Lung (tissue), 12 donors: ENCODE measurements around the gene GNA12. TPM values are rescaled to one million over a fixed set of nuclear protein-coding genes. Genes with fewer than 3 reads are reported as not detected.
A peak's percentile ranks its signal among the peaks of the same experiment; 100 is the strongest.

Experiments
- ATAC-seq: fragments of 200-7000 bp; cut with Tn5 transposase; one replicate; pipeline ENCODE4 v1.9.1; 2020; ENCODE audit warnings: moderate number of reproducible peaks; ENCODE audit not compliant: insufficient read depth, low FRiP score
- DNase-seq, 3 donors: peaks; one replicate each; pipeline ENCODE4 v3.0.0-alpha.2; 2013 to 2017
- H3K27ac ChIP-seq, 2 donors: one replicate each; pipeline ENCODE4 v1.5.1; 2013; ENCODE audit warnings: mild to moderate bottlenecking in 2 of 2, moderate library complexity in 2 of 2, control low read depth in 1 of 2, inconsistent platforms in 1 of 2, low read depth in 1 of 2, low read length in 1 of 2
- H3K27me3 ChIP-seq, 3 donors: one replicate each; pipeline ENCODE4 v1.5.1; 2013; ENCODE audit warnings: low read length in 2 of 3; ENCODE audit not compliant: control insufficient read depth in 3 of 3, insufficient read depth in 3 of 3
- H3K36me3 ChIP-seq, 4 donors: one replicate each; pipeline ENCODE4 v1.5.1; 2013; ENCODE audit warnings: low read length in 4 of 4, mild to moderate bottlenecking in 1 of 4, moderate library complexity in 1 of 4; ENCODE audit not compliant: control insufficient read depth in 4 of 4, insufficient read depth in 4 of 4
- H3K4me1 ChIP-seq, 5 donors: one replicate each; pipeline ENCODE4 v1.5.1; 2013; ENCODE audit warnings: low read length in 5 of 5, mild to moderate bottlenecking in 2 of 5, moderate library complexity in 1 of 5; ENCODE audit not compliant: control insufficient read depth in 5 of 5, insufficient read depth in 5 of 5
- H3K4me3 ChIP-seq: one replicate; pipeline ENCODE4 v1.5.1; 2013; ENCODE audit warnings: mild to moderate bottlenecking, control low read depth, moderate library complexity
- H3K9ac ChIP-seq, 2 donors: one replicate each; pipeline ENCODE4 v1.5.1; 2013; ENCODE audit warnings: low read length in 2 of 2, control low read depth in 1 of 2; ENCODE audit not compliant: insufficient read depth in 1 of 2
- H3K9me3 ChIP-seq, 4 donors: one replicate each; pipeline ENCODE4 v1.5.1; 2013; ENCODE audit warnings: low read length in 3 of 4, mild to moderate bottlenecking in 1 of 4, moderate library complexity in 1 of 4; ENCODE audit not compliant: control insufficient read depth in 4 of 4, insufficient read depth in 3 of 4
- CTCF ChIP-seq: IDR thresholded peaks from 2 replicates; pipeline ENCODE4 v1.5.1; 2012; ENCODE audit warnings: mild to moderate bottlenecking; ENCODE audit errors: control extremely low read depth, extremely low read depth
- WGBS, 2 donors: extraction: QIAGEN DNeasy Blood & Tissue Kit; methylation state at CpG; one replicate each; pipeline ENCODE4 v1.1.7; 2013; 5-methylcytosine and 5-hydroxymethylcytosine counted together
- polyA plus RNA-seq, 2 donors: library from polyadenylated mRNA; stranded (reverse); fragments of 200-250 nt; gene quantifications; one replicate each; pipeline ENCODE4 v1.2.1, GENCODE V29; 2013
- total RNA-seq, 2 donors: library from RNA; depleted of rRNA in 1 of 2; stranded (reverse); fragments of >200 nt in 1 of 2; gene quantifications; one replicate each; pipeline ENCODE4 v1.2.1, GENCODE V29; 2014 to 2021
- donor health status: control.
- donor health status: control.
- donor health status: Bipolar disorder and iron deficiency.
- donor health status: healthy.
- donor health status: DM: yes; HTN: yes; CAD: no.

Gene GNA12
- total and polyA plus RNA-seq, 4 donors = 11.0 to 51.9 (median 33.5) TPM

- H3K36me3 ChIP-seq = no peaks in the 10 kb centered on the region
These were observed 31.3 kb downstream of the GNA12 start for GRCh38 chr7:2812831-2813230.

DNA sequence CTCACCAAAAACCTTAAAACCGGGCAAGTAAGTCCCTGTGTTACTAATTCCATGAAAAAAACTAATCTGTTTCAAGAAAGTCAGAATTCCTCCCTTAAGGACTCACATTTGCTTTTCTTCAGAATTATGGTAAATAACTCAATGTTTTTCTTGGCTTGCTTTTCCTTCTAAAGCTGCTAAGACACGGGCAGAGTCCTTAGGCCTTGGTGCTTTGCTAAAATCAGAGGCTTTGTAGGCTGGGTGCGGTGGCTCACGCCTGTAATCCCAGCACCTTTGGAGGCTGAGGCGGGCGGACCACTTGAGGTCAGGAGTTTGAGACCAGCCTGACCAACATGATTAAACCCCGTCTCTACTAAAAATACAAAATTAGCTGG is 32.0 kb downstream of the GNA12 start:
- WGBS, 2 donors = 67 to 88% methylated on average over 7 of the region's 7 CpGs
- Histone ChIP-seq H3K4me1 (peaks cover 3 to 27% (median 15%) of the 10 kb centered on the region in 5 donors), H3K9me3 (no peaks in the 10 kb centered on the region), H3K27me3 (no peaks in the 10 kb centered on the region), H3K4me3 (no peak overlapping the region), H3K36me3 (no peaks in the 10 kb centered on the region), H3K27ac (peak overlapping the region in 1 of 2 donors; percentile 79), H3K9ac (no peak overlapping the region)
- DNase-seq (peak in 2 of 3 donors; percentile 45 to 66), ATAC-seq (no peak)
- TF ChIP-seq CTCF = no peak

More at GRCh38 chr7:2812831-2813230, 31.3 kb downstream of the GNA12 start:
- DNase-seq = no peak
- no peak overlapping the region for H3K4me3 ChIP-seq
- ATAC-seq = no peak
- no peaks in the 10 kb centered on the region for H3K27me3 ChIP-seq
- H3K9ac ChIP-seq = no peak overlapping the region
- H3K9me3 ChIP-seq = no peaks in the 10 kb centered on the region
- WGBS, 2 donors = 82 to 92% methylated on average over 3 of the region's 3 CpGs
- TF ChIP-seq CTCF = no peak
- H3K4me1 ChIP-seq = peaks cover 4 to 22% (median 15%) of the 10 kb centered on the region in 5 donors
- H3K27ac ChIP-seq = no peak overlapping the region

GRCh38 chr7:2811476-2812113 is 32.5 kb downstream of the GNA12 start:
- WGBS, 2 donors = 50 to 55% methylated on average over 19 of the region's 19 CpGs
- Histone ChIP-seq H3K27me3 (no peaks in the 10 kb centered on the region), H3K9ac (no peak overlapping the region), H3K4me3 (no peak overlapping the region), H3K36me3 (no peaks in the 10 kb centered on the region), H3K9me3 (no peaks in the 10 kb centered on the region), H3K4me1 (peaks cover 3 to 32% (median 15%) of the 10 kb centered on the region in 5 donors), H3K27ac (peak overlapping the region; percentile 51 to 79)
- DNase-seq = peak in 2 of 3 donors; percentile 26 to 50
- ATAC-seq = peak; percentile 59
- TF ChIP-seq CTCF = no peak
